Measurements from ENCODE around the gene COPS2.

DNA sequence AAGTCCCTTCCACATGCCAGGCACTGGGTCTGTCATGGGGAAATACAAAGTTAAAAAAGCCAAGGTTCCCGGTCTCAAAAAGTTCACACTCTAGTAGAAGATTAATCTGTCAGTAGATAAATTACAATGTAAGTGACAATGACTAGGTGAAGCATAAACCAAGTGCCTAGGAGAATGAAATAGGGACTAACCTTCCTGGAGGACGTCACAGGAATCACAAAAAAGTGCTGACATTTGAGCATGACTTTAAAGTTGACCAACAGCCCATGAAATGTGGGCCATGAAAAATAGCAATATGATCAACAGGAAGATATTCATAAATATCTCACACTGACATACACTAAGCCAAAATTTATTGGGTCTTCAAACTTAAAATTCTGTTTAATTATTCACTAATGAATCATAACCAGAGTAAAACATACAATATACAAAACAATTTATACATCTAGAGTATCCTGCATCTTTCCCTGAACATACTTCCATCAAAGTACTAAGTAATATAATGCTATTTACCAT, 20.0 kb downstream of the COPS2 start:
- TF ChIP-seq, protein P1, sequence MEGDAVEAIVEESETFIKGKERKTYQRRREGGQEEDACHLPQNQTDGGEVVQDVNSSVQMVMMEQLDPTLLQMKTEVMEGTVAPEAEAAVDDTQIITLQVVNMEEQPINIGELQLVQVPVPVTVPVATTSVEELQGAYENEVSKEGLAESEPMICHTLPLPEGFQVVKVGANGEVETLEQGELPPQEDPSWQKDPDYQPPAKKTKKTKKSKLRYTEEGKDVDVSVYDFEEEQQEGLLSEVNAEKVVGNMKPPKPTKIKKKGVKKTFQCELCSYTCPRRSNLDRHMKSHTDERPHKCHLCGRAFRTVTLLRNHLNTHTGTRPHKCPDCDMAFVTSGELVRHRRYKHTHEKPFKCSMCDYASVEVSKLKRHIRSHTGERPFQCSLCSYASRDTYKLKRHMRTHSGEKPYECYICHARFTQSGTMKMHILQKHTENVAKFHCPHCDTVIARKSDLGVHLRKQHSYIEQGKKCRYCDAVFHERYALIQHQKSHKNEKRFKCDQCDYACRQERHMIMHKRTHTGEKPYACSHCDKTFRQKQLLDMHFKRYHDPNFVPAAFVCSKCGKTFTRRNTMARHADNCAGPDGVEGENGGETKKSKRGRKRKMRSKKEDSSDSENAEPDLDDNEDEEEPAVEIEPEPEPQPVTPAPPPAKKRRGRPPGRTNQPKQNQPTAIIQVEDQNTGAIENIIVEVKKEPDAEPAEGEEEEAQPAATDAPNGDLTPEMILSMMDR (conservative IDR thresholded peaks at IDR 0.05 in 1 of 2, IDR thresholded peaks at IDR 0.05 in 1 of 2; ENCODE audit: low read depth in 1 of 2, low read length in 2 of 2) = no peak
- no peak for TF ChIP-seq EZH2 (IDR thresholded peaks at IDR 0.05; ENCODE audit: low read length, missing control alignments)
